ENCODE data around the gene STXBP3.

- TF ChIP-seq CTCF (IDR thresholded peaks at IDR 0.05; ENCODE audit: control extremely low read depth in 1 of 3, insufficient read depth in 1 of 3, low read depth in 1 of 3, low read length in 3 of 3) (no peak), SRF (IDR thresholded peaks at IDR 0.05; ENCODE audit: low read depth, low read length) (no peak), RXRA (IDR thresholded peaks at IDR 0.05; ENCODE audit: insufficient read depth, low read depth, low read length) (no peak), YY1 (IDR thresholded peaks at IDR 0.05; ENCODE audit: low read depth, low read length) (no peak), ZNF274 (IDR thresholded peaks at IDR 0.05; ENCODE audit: borderline replicate concordance, extremely low read depth, low read length) (no peak), GABPA (IDR thresholded peaks at IDR 0.05; ENCODE audit: borderline replicate concordance, insufficient read depth, low read length) (no peak), PHF8 (conservative IDR thresholded peaks at IDR 0.05; ENCODE audit: low read depth, low read length) (no peak)
Observed at GRCh38 chr1:108801101-108801500, 54.6 kb downstream of the STXBP3 start.
